GM06990 (cell line): Measurements from ENCODE around the gene SLC38A11.

Experiments used
- DNase-seq: peaks from one replicate; pipeline ENCODE4 v3.0.0-alpha.2; 2011; ENCODE audit not compliant: insufficient read length; ENCODE audit errors: extremely low read depth
- H3K27me3 ChIP-seq: replicated peaks from 2 replicates; pipeline ENCODE4 v1.6.0; 2011; ENCODE audit warnings: low read length; ENCODE audit not compliant: control insufficient read depth, insufficient read depth
- H3K36me3 ChIP-seq: 2 replicates; pipeline ENCODE4 v1.5.1; 2011; ENCODE audit warnings: low read length; ENCODE audit not compliant: control insufficient read depth, insufficient read depth
- H3K4me3 ChIP-seq: replicated peaks from 2 replicates; pipeline ENCODE4 v1.5.1; 2011; ENCODE audit warnings: low read depth, mild to moderate bottlenecking, control low read depth, low read length
- TF ChIP-seq, protein P1 (sequence below): IDR thresholded peaks from 2 replicates; pipeline ENCODE4 v1.5.1; 2011; ENCODE audit warnings: low read length, control low read depth, mild to moderate bottlenecking, inconsistent platforms; ENCODE audit not compliant: insufficient read depth, poor library complexity, severe bottlenecking

Gene SLC38A11

GRCh38 chr2:164935118-164936101, 19.9 kb downstream of the SLC38A11 start:
- no peaks in the 10 kb centered on the region for H3K36me3 ChIP-seq
- DNase-seq = no peak
- TF ChIP-seq, protein P1, sequence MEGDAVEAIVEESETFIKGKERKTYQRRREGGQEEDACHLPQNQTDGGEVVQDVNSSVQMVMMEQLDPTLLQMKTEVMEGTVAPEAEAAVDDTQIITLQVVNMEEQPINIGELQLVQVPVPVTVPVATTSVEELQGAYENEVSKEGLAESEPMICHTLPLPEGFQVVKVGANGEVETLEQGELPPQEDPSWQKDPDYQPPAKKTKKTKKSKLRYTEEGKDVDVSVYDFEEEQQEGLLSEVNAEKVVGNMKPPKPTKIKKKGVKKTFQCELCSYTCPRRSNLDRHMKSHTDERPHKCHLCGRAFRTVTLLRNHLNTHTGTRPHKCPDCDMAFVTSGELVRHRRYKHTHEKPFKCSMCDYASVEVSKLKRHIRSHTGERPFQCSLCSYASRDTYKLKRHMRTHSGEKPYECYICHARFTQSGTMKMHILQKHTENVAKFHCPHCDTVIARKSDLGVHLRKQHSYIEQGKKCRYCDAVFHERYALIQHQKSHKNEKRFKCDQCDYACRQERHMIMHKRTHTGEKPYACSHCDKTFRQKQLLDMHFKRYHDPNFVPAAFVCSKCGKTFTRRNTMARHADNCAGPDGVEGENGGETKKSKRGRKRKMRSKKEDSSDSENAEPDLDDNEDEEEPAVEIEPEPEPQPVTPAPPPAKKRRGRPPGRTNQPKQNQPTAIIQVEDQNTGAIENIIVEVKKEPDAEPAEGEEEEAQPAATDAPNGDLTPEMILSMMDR = no peak
- no peak overlapping the region for H3K4me3 ChIP-seq
- no peaks in the 10 kb centered on the region for H3K27me3 ChIP-seq

DNA sequence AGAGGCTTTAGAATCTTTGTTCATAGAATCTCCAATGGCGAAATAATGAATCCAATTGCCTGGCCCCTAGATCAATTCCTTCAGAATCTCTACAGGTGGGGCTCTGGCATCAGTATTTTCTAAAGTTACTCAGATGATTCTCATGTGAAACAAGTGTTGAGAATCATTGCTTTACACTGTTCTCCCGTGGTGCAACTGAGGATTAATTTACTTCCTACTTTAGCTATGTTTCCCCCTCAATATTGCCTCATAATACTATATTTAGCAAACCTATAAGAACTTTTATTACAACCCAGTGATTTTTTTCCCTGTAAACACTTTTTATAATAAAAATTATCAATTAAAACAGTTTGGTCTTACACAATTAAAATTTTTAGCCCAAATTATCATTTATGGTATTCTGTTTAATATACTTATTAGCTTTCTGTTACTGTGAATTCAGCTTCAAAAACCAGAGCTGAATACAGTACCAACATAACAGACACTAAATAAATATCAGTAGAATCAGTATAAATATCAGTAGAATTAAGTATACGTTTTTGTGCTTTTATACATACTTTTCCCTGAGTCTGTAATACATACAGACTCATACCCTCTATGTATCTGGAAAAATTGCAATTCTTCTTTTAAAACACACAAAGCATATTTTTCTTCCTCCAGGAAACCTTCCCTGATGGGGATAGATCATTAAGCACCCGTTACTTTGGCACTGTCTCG, 20.8 kb downstream of the SLC38A11 start:
- H3K27me3 ChIP-seq = no peaks in the 10 kb centered on the region
- TF ChIP-seq, protein P1 = no peak
- no peak overlapping the region for H3K4me3 ChIP-seq
- DNase-seq = no peak
- H3K36me3 ChIP-seq = no peaks in the 10 kb centered on the region

- TF ChIP-seq, protein P1 = no peak
- no peaks in the 10 kb centered on the region for H3K36me3 ChIP-seq
- H3K4me3 ChIP-seq = no peak overlapping the region
- no peaks in the 10 kb centered on the region for H3K27me3 ChIP-seq
- DNase-seq = no peak
Observed at GRCh38 chr2:164933671-164934189, 21.6 kb downstream of the SLC38A11 start.

GRCh38 chr2:164932377-164932776, 22.9 kb downstream of the SLC38A11 start:
- H3K27me3 ChIP-seq = no peaks in the 10 kb centered on the region
- no peak for DNase-seq
- H3K4me3 ChIP-seq = no peak overlapping the region
- no peaks in the 10 kb centered on the region for H3K36me3 ChIP-seq
- TF ChIP-seq, protein P1 = no peak

DNA sequence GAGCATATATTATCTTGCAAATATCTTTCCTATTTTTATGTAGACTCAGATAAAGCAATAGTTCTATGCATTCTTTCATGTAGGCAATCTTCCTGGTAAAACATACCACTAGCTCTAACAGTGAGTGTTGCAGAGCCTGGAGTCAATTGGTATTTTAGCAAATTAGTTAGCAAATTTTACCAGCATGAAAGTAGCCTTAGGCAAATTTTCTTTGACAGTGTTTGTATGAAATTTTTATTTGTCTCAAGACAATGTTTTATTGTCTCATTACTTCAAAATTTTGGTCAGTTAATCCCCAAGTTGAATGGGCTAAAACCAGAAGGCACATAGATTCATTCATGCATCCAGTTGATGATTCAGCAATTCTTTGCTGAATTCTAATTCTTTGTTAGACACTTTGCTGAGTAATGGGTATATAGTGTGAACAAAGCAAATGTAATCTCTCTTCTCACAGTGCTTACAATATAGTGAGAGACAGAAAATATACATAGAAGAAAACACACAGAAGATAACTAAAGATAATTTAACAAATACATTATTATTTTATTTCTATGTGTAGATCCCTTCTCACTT, 27.1 kb downstream of the SLC38A11 start:
- H3K27me3 ChIP-seq = no peaks in the 10 kb centered on the region
- no peak overlapping the region for H3K4me3 ChIP-seq
- TF ChIP-seq, protein P1 = no peak
- no peaks in the 10 kb centered on the region for H3K36me3 ChIP-seq
- DNase-seq = no peak
